B cell (primary cell): Measurements from ENCODE around the gene LRRC15. TPM values are rescaled to one million over a fixed set of nuclear protein-coding genes. Genes with fewer than 3 reads are reported as not detected.

Experiments
- ATAC-seq: fragments of 200-7000 bp; cut with Tn5 transposase; one replicate; pipeline ENCODE4 v1.10.0; 2021; ENCODE audit warnings: low read depth, mild to moderate bottlenecking, moderate number of reproducible peaks, moderate library complexity
- CTCF ChIA-PET: fragments of 350-600 bp; sonication (Branson Sonifier 250); formaldehyde crosslinking; loops from one replicate; lab custom pipeline; 2021; ENCODE audit warnings: antibody characterized with exemption, inconsistent platforms; lab: Charles Lee
- POLR2A ChIA-PET: fragments of 350-600 bp; sonication (Branson Sonifier 250); formaldehyde crosslinking; loops from one replicate; lab custom pipeline; 2021; ENCODE audit warnings: antibody characterized with exemption; lab: Charles Lee
- DNase-seq: peaks from one replicate; pipeline ENCODE4 v3.0.0; 2013
- H2AFZ ChIP-seq: 2 replicates; pipeline ENCODE4 v1.6.1; 2012; ENCODE audit warnings: mild to moderate bottlenecking, low read depth, low read length; ENCODE audit not compliant: insufficient read depth, poor library complexity, severe bottlenecking
- H3K27ac ChIP-seq, 2 donors: 1 replicate in 1 of 2; 2 replicates in 1 of 2; pipeline ENCODE4 v1.5.1; 2012 to 2013; ENCODE audit warnings: low read length in 2 of 2, mild to moderate bottlenecking in 2 of 2, moderate library complexity in 1 of 2
- H3K27me3 ChIP-seq, 4 experiments: fragments of 200-600 bp in 1 of 4; sonication (generic) in 1 of 4; replicated peaks in 1 of 4; 1 replicate in 2 of 4; 2 replicates in 2 of 4; pipeline versions ENCODE4 v1.6.1 to v1.7.0; 2013 to 2016; ENCODE audit warnings: low read length in 3 of 4, mild to moderate bottlenecking in 2 of 4, mixed read lengths in 1 of 4, moderate library complexity in 1 of 4; ENCODE audit not compliant: insufficient read depth in 4 of 4, control insufficient read depth in 3 of 4; ENCODE audit errors: control extremely low read depth in 1 of 4
- H3K36me3 ChIP-seq, 2 experiments: replicated peaks in 1 of 2; 1 replicate in 1 of 2; 2 replicates in 1 of 2; pipeline versions ENCODE4 v1.6.1 to v1.7.1; 2013; ENCODE audit warnings: low read length in 1 of 2; ENCODE audit not compliant: insufficient read depth in 2 of 2, control insufficient read depth in 1 of 2; ENCODE audit errors: control extremely low read depth in 1 of 2, extremely low read depth in 1 of 2
- H3K4me1 ChIP-seq, 2 donors: fragments of 200-600 bp in 1 of 2; sonication (generic) in 1 of 2; 1 replicate in 1 of 2; 2 replicates in 1 of 2; pipeline versions ENCODE4 v1.5.1 to v1.6.1; 2013 to 2017; ENCODE audit warnings: low read length in 2 of 2; ENCODE audit not compliant: control insufficient read depth in 2 of 2, insufficient read depth in 2 of 2
- H3K4me2 ChIP-seq: replicated peaks from 2 replicates; pipeline ENCODE3; 2012; ENCODE audit warnings: mild to moderate bottlenecking, low read depth, low read length; ENCODE audit not compliant: poor library complexity, severe bottlenecking
- H3K4me3 ChIP-seq, 5 experiments: fragments of 200-600 bp in 1 of 5; sonication (generic) in 1 of 5; 1 replicate in 3 of 5; 2 replicates in 2 of 5; pipeline versions ENCODE4 v1.5.1 to v1.7.0; 2011 to 2016; ENCODE audit warnings: low read length in 4 of 5, mild to moderate bottlenecking in 4 of 5, low read depth in 2 of 5, control low read depth in 1 of 5, moderate library complexity in 1 of 5; ENCODE audit not compliant: insufficient read depth in 1 of 5; ENCODE audit errors: control extremely low read depth in 1 of 5, extremely low read depth in 1 of 5
- H3K79me2 ChIP-seq: fragments of 200-600 bp; sonication (generic); one replicate; pipeline ENCODE4 v1.6.0; 2016; ENCODE audit warnings: low read length; ENCODE audit not compliant: control insufficient read depth, insufficient read depth
- H3K9ac ChIP-seq: fragments of 200-600 bp; sonication (generic); 2 replicates; pipeline ENCODE4 v1.6.1; 2017; ENCODE audit warnings: mild to moderate bottlenecking, low read length, moderate library complexity
- H3K9me3 ChIP-seq, 3 donors: one replicate each; pipeline versions ENCODE4 v1.6.1 to v1.7.1; 2013; ENCODE audit warnings: low read length in 2 of 3; ENCODE audit not compliant: control insufficient read depth in 2 of 3, insufficient read depth in 1 of 3; ENCODE audit errors: control extremely low read depth in 1 of 3
- H4K20me1 ChIP-seq: 2 replicates; pipeline ENCODE4 v1.6.0; 2012; ENCODE audit warnings: mild to moderate bottlenecking, low read length; ENCODE audit not compliant: insufficient read depth, control insufficient read depth, poor library complexity, severe bottlenecking
- H3K27ac Mint-ChIP-seq: one replicate; pipeline ENCODE4 v1.8.0; 2021; ENCODE audit warnings: mixed read lengths
- H3K27me3 Mint-ChIP-seq: one replicate; pipeline ENCODE4 v1.8.0; 2021; ENCODE audit warnings: mixed read lengths
- H3K4me1 Mint-ChIP-seq: one replicate; pipeline ENCODE4 v1.8.0; 2021; ENCODE audit warnings: mixed read lengths
- H3K4me3 Mint-ChIP-seq: one replicate; pipeline ENCODE4 v1.8.0; 2021; ENCODE audit warnings: mixed read lengths
- H3K9me3 Mint-ChIP-seq: one replicate; pipeline ENCODE4 v1.8.0; 2022; ENCODE audit warnings: mixed read lengths; ENCODE audit not compliant: insufficient read depth
- EZH2 ChIP-seq: IDR thresholded peaks from 2 replicates; pipeline ENCODE4 v1.6.1; 2012; ENCODE audit warnings: borderline replicate concordance, low read depth, mild to moderate bottlenecking, moderate library complexity, low read length; ENCODE audit not compliant: insufficient read depth, poor library complexity, severe bottlenecking
- WGBS: methylation state at CpG from one replicate; pipeline ENCODE4 v1.1.5; 2013; ENCODE audit warnings: missing lambda C conversion rate; ENCODE audit not compliant: insufficient coverage; 5-methylcytosine and 5-hydroxymethylcytosine counted together
- intact Hi-C: fragments of 100-400 bp; cut with micrococcal nuclease; formaldehyde crosslinking; loops from one replicate; pipeline ENCODE4 v1.10.0; 2022
- polyA plus RNA-seq: library from polyadenylated mRNA; depleted of rRNA; stranded (reverse); fragments of >200 nt; gene quantifications from 2 replicates; pipeline ENCODE4 v1.2.3, GENCODE V29; 2012
- total RNA-seq, 2 donors: library from RNA; stranded (reverse); fragments of 120-200 nt in 1 of 2; gene quantifications; 1 replicate in 1 of 2; 2 replicates in 1 of 2; pipeline versions ENCODE4 v1.2.3 to v1.2.4, GENCODE V29; 2013 to 2022
- TF ChIP-seq, protein P1 (sequence below): fragments of 200-600 bp; IDR thresholded peaks from one replicate; pipeline ENCODE4 v1.8.0; 2022; ENCODE audit warnings: antibody characterized with exemption, mild to moderate bottlenecking

LRRC15 gene
- total and polyA plus RNA-seq, 2 donors (not counting 1 experiment from before 2014, with no cell fraction given) = not detected

DNA sequence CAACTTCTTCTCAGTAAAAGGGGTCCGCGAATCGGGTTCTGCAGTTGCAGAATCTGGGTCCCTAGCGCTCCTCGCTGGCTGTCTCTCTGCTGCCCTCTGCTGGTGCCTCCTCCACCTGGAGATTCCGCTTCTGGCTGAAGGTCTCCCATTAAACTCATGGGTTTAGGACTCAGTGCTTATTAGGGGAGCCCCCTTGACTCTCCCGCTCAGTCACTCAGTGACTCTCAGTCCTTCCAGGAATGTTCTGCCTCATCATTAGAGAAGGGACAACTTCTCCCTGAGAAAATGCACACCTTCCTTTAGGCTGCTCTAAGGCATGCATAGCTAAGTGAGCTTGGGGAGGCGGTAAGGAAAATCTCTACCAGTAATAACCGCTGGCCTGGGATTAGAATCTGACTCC lies 25.5 kb downstream of the LRRC15 start:
- no peak overlapping the region for H3K4me3 ChIP-seq
- no peak overlapping the region for H3K27ac ChIP-seq
- ChIA-PET POLR2A (no interaction called here), CTCF (interaction anchor here (0.5 to 6.7 kb wide), 22 partner anchors 9 to 1874 kb away, joined by 3 to 112 read pairs (median 4); no protein-coding TSS in a partner anchor)
- peak; percentile 61 for ATAC-seq
- intact Hi-C loops = loop anchor here (1.0 to 5.0 kb wide), 4 partner anchors 11 to 1877 kb away; no protein-coding TSS in a partner anchor
- no peak overlapping the region for H3K4me2 ChIP-seq
- H3K9ac ChIP-seq = no peak overlapping the region
- H2AFZ ChIP-seq = no peak overlapping the region
- H3K79me2 ChIP-seq = no peaks in the 10 kb centered on the region
- H4K20me1 ChIP-seq = no peaks in the 10 kb centered on the region
- H3K36me3 ChIP-seq = no peaks in the 10 kb centered on the region
- 35% methylated on average over 9 of the region's 9 CpGs for WGBS
- H3K9me3 Mint-ChIP-seq = no peaks in the 10 kb centered on the region
- H3K4me1 Mint-ChIP-seq = peaks cover 8% of the 10 kb centered on the region
- H3K4me1 ChIP-seq = peaks cover 0 to 3% of the 10 kb centered on the region in 2 donors
- TF ChIP-seq, protein P1, sequence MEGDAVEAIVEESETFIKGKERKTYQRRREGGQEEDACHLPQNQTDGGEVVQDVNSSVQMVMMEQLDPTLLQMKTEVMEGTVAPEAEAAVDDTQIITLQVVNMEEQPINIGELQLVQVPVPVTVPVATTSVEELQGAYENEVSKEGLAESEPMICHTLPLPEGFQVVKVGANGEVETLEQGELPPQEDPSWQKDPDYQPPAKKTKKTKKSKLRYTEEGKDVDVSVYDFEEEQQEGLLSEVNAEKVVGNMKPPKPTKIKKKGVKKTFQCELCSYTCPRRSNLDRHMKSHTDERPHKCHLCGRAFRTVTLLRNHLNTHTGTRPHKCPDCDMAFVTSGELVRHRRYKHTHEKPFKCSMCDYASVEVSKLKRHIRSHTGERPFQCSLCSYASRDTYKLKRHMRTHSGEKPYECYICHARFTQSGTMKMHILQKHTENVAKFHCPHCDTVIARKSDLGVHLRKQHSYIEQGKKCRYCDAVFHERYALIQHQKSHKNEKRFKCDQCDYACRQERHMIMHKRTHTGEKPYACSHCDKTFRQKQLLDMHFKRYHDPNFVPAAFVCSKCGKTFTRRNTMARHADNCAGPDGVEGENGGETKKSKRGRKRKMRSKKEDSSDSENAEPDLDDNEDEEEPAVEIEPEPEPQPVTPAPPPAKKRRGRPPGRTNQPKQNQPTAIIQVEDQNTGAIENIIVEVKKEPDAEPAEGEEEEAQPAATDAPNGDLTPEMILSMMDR = peak; percentile 98
- TF ChIP-seq EZH2 = no peak
- peak; percentile 78 for DNase-seq
- H3K9me3 ChIP-seq = no peaks in the 10 kb centered on the region
- peaks cover 25% of the 10 kb centered on the region for H3K27me3 Mint-ChIP-seq
- no peak overlapping the region for H3K27ac Mint-ChIP-seq
- peaks cover 0 to 17% (median 0%) of the 10 kb centered on the region in 4 experiments for H3K27me3 ChIP-seq
- no peak overlapping the region for H3K4me3 Mint-ChIP-seq

DNA sequence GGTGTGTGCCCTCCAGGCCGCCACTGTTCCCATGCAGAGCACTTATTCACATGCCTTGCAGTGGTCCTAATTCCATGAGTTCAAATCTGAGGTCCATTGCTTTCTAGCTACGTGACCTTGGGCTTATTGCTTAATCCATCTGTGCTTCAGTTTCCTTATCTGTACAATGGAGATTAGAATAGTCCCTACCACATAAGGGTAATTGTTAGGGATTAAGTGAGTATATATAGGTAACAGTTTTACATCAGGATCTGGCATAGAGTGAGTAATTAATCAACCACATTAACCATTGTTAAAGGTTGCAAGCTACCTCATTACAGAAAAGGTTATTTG lies 26.0 kb downstream of the LRRC15 start:
- CTCF ChIA-PET = interaction anchor here (0.5 to 6.7 kb wide), 22 partner anchors 8 to 1874 kb away, joined by 3 to 112 read pairs (median 4); no protein-coding TSS in a partner anchor
- H3K27me3 Mint-ChIP-seq = peaks cover 25% of the 10 kb centered on the region
- Histone ChIP-seq H3K4me1 (peaks cover 0 to 3% of the 10 kb centered on the region in 2 donors), H4K20me1 (no peaks in the 10 kb centered on the region), H3K4me3 (no peak overlapping the region), H3K36me3 (no peaks in the 10 kb centered on the region), H3K27ac (no peak overlapping the region), H3K9ac (no peak overlapping the region), H3K9me3 (no peaks in the 10 kb centered on the region), H3K79me2 (no peaks in the 10 kb centered on the region), H3K27me3 (peaks cover 0 to 17% (median 0%) of the 10 kb centered on the region in 4 experiments), H2AFZ (no peak overlapping the region), H3K4me2 (no peak overlapping the region)
- ATAC-seq (no peak), DNase-seq (no peak)
- no peak overlapping the region for H3K27ac Mint-ChIP-seq
- intact Hi-C loops = loop anchor here (5.0 kb wide), 1 partner anchor 1876 kb away; no protein-coding TSS in a partner anchor
- H3K9me3 Mint-ChIP-seq = no peaks in the 10 kb centered on the region
- 83% methylated on average over 1 of the region's 2 CpGs for WGBS
- no peak overlapping the region for H3K4me3 Mint-ChIP-seq
- TF ChIP-seq, protein P1 = no peak
- no peak for TF ChIP-seq EZH2
- POLR2A ChIA-PET = no interaction called here
- peaks cover 8% of the 10 kb centered on the region for H3K4me1 Mint-ChIP-seq
